Measurements from ENCODE around the gene FRS3. TPM values are rescaled to one million over a fixed set of nuclear protein-coding genes. Genes with fewer than 3 reads are reported as not detected.
"Not testable (repeated sequence)": the region's sequence is repeated elsewhere in the genome, so short reads cannot be mapped to it uniquely, and the experiment has no call there.

FRS3 gene
- total RNA-seq, 1 experiment from 2014 or later: 4.3 TPM

- TF ChIP-seq EZH2phosphoT487 (IDR thresholded peaks at IDR 0.05; ENCODE audit: borderline replicate concordance, low read length) (no peak), CTCF (conservative IDR thresholded peaks at IDR 0.05; ENCODE audit: low read depth, low read length) (no peak), EZH2 (IDR thresholded peaks at IDR 0.05; ENCODE audit: low read length, unreplicated experiment) (no peak)
- Histone ChIP-seq H3F3A (ENCODE audit: low read length, unreplicated experiment) (no peaks in the 10 kb centered on the region), H3K4me3 (ENCODE audit: low read length) (no peak overlapping the region), H3K4me1 (ENCODE audit: insufficient read depth, low read length) (peaks cover 16% of the 10 kb centered on the region), H3K27me3 (ENCODE audit: low read length) (no peaks in the 10 kb centered on the region), H3K9ac (ENCODE audit: low read length) (no peak overlapping the region), H3K4me2 (ENCODE audit: low read length) (no peak overlapping the region), H3K27ac (ENCODE audit: low read length) (no peak overlapping the region), H3K36me3 (ENCODE audit: low read depth, low read length) (no peaks in the 10 kb centered on the region; the same call in 1 of the 2 replicates), H3K9me3 (ENCODE audit: low read length) (no peaks in the 10 kb centered on the region), H3K79me2 (ENCODE audit: low read length) (no peaks in the 10 kb centered on the region), H2AFZ (ENCODE audit: low read length) (no peak overlapping the region), H4K20me1 (ENCODE audit: low read length) (no peaks in the 10 kb centered on the region), H3K9me2 (replicated peaks; ENCODE audit: low read length) (no peaks in the 10 kb centered on the region)
- ATAC-seq (no peak), DNase-seq (no peak)
- intact Hi-C loops (cut with micrococcal nuclease): no loop called here
- no TSS peak for BruUV-seq (replicated peaks)
- CTCF ChIA-PET: no interaction called here
- POLR2A ChIA-PET (ENCODE audit: unreplicated experiment): no interaction called here
Measured at GRCh38 chr6:41769376-41769775, 10.3 kb downstream of the FRS3 start.

GRCh38 chr6:41768545-41769308 is 11.0 kb downstream of the FRS3 start:
- no peaks in the 10 kb centered on the region for H3K9me3 ChIP-seq (ENCODE audit: low read length)
- no peak overlapping the region for H3K27ac ChIP-seq (ENCODE audit: low read length)
- H3K27me3 ChIP-seq (ENCODE audit: low read length): no peaks in the 10 kb centered on the region
- no peak overlapping the region for H3K9ac ChIP-seq (ENCODE audit: low read length)
- no peak overlapping the region for H2AFZ ChIP-seq (ENCODE audit: low read length)
- intact Hi-C loops (cut with micrococcal nuclease): no loop called here
- TF ChIP-seq EZH2 (IDR thresholded peaks at IDR 0.05; ENCODE audit: low read length, unreplicated experiment) (no peak), CTCF (conservative IDR thresholded peaks at IDR 0.05; ENCODE audit: low read depth, low read length) (no peak), EZH2phosphoT487 (IDR thresholded peaks at IDR 0.05; ENCODE audit: borderline replicate concordance, low read length) (no peak)
- no peaks in the 10 kb centered on the region for H3F3A ChIP-seq (ENCODE audit: low read length, unreplicated experiment)
- CTCF ChIA-PET: no interaction called here
- H4K20me1 ChIP-seq (ENCODE audit: low read length): no peaks in the 10 kb centered on the region
- POLR2A ChIA-PET (ENCODE audit: unreplicated experiment): no interaction called here
- H3K36me3 ChIP-seq (ENCODE audit: low read depth, low read length): no peaks in the 10 kb centered on the region; the same call in 1 of the 2 replicates
- H3K9me2 ChIP-seq (replicated peaks; ENCODE audit: low read length): no peaks in the 10 kb centered on the region
- ATAC-seq (no peak), DNase-seq (no peak)
- H3K79me2 ChIP-seq (ENCODE audit: low read length): no peaks in the 10 kb centered on the region
- peaks cover 16% of the 10 kb centered on the region for H3K4me1 ChIP-seq (ENCODE audit: insufficient read depth, low read length)
- H3K4me2 ChIP-seq (ENCODE audit: low read length): no peak overlapping the region
- BruUV-seq (replicated peaks): no TSS peak
- H3K4me3 ChIP-seq (ENCODE audit: low read length): no peak overlapping the region

GRCh38 chr6:41767112-41767833 is 12.4 kb downstream of the FRS3 start:
- CTCF ChIA-PET: no interaction called here
- no peak overlapping the region for H3K9ac ChIP-seq (ENCODE audit: low read length)
- no peaks in the 10 kb centered on the region for H3K9me3 ChIP-seq (ENCODE audit: low read length)
- no peaks in the 10 kb centered on the region for H3K79me2 ChIP-seq (ENCODE audit: low read length)
- no peak overlapping the region for H3K4me2 ChIP-seq (ENCODE audit: low read length)
- no peak for TF ChIP-seq EZH2 (IDR thresholded peaks at IDR 0.05; ENCODE audit: low read length, unreplicated experiment)
- TF ChIP-seq CTCF (conservative IDR thresholded peaks at IDR 0.05; ENCODE audit: low read depth, low read length): no peak
- TF ChIP-seq EZH2phosphoT487 (IDR thresholded peaks at IDR 0.05; ENCODE audit: borderline replicate concordance, low read length): 0 out of 2 replicates have a peak, but pooled peaks have one; percentile 58
- DNase-seq (peak; percentile 93), ATAC-seq (peak; percentile 91)
- no peak overlapping the region for H3K4me3 ChIP-seq (ENCODE audit: low read length)
- no peak overlapping the region for H2AFZ ChIP-seq (ENCODE audit: low read length)
- no peaks in the 10 kb centered on the region; the same call in 1 of the 2 replicates for H3K36me3 ChIP-seq (ENCODE audit: low read depth, low read length)
- no peak overlapping the region for H3K27ac ChIP-seq (ENCODE audit: low read length)
- no TSS peak for BruUV-seq (replicated peaks)
- no peaks in the 10 kb centered on the region for H3F3A ChIP-seq (ENCODE audit: low read length, unreplicated experiment)
- intact Hi-C loops (cut with micrococcal nuclease): no loop called here
- no peaks in the 10 kb centered on the region for H4K20me1 ChIP-seq (ENCODE audit: low read length)
- POLR2A ChIA-PET (ENCODE audit: unreplicated experiment): no interaction called here
- H3K4me1 ChIP-seq (ENCODE audit: insufficient read depth, low read length): peaks cover 16% of the 10 kb centered on the region
- no peaks in the 10 kb centered on the region for H3K27me3 ChIP-seq (ENCODE audit: low read length)
- no peaks in the 10 kb centered on the region for H3K9me2 ChIP-seq (replicated peaks; ENCODE audit: low read length)

- H3F3A ChIP-seq (ENCODE audit: low read length, unreplicated experiment); H3K4me2 ChIP-seq (ENCODE audit: low read length); H3K27me3 ChIP-seq (ENCODE audit: low read length); H4K20me1 ChIP-seq (ENCODE audit: low read length); ATAC-seq; CTCF ChIA-PET; DNase-seq; H3K36me3 ChIP-seq (ENCODE audit: low read depth, low read length); H3K79me2 ChIP-seq (ENCODE audit: low read length); H3K4me3 ChIP-seq (ENCODE audit: low read length); H3K9me3 ChIP-seq (ENCODE audit: low read length); H3K9ac ChIP-seq (ENCODE audit: low read length); H3K9me2 ChIP-seq (replicated peaks; ENCODE audit: low read length); intact Hi-C loops (cut with micrococcal nuclease); POLR2A ChIA-PET (ENCODE audit: unreplicated experiment); BruUV-seq (replicated peaks); H2AFZ ChIP-seq (ENCODE audit: low read length); H3K27ac ChIP-seq (ENCODE audit: low read length): not testable (repeated sequence)
- peaks cover 16% of the 10 kb centered on the region for H3K4me1 ChIP-seq (ENCODE audit: insufficient read depth, low read length)
Measured at GRCh38 chr6:41766043-41766664, 13.5 kb downstream of the FRS3 start.

Measured in PC-3 (cell line).